Ovary (tissue), 3 donors: ENCODE data around the gene PTPRN2.

ENCODE experiments used
- EP300 ChIP-seq: sonication (generic); formaldehyde crosslinking; IDR thresholded peaks from one replicate; pipeline ENCODE4 v1.6.1; 2017; ENCODE audit warnings: antibody characterized with exemption
- TF ChIP-seq, protein P1 (sequence below), 3 donors: fragments of 450-650 bp in 2 of 3; fragments of 200-600 bp in 1 of 3; IDR thresholded peaks; one replicate each; pipeline versions ENCODE4 v1.5.1 to v1.8.0; 2016 to 2022; ENCODE audit warnings: antibody characterized with exemption in 3 of 3, mild to moderate bottlenecking in 1 of 3
- donor health status: DM: no; HTN: no; CAD: no.

DNA sequence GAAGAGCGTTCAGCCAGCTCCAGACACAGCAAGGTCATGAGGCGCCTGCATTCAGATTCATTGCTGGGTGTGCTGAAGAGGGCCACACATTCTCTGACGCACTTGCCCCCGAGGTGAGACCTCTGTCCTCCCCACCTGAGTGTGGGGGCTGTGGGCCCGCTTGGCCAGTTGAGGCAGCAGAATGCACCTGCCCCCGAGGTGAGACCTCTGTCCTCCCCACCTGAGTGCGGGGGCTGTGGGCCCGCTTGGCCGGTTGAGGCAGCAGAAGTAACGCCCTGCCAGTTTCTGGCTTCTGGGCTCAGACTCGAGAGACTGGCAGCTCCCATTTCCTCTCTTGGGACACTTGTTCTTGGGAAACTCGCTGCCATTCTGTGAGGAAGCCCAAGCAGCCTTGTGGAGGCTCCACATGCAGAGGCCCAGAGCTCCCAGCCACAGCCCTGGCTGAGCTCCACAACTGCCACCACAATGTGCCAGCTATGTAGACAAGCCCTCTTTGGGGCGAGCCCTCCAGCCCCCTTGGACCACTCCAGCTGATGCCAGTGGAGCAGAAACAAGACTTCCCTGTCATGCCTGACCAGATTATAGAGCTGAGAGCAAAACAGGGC is 816.8 kb downstream of the PTPRN2 start:
- TF ChIP-seq EP300: no peak
- TF ChIP-seq, protein P1, sequence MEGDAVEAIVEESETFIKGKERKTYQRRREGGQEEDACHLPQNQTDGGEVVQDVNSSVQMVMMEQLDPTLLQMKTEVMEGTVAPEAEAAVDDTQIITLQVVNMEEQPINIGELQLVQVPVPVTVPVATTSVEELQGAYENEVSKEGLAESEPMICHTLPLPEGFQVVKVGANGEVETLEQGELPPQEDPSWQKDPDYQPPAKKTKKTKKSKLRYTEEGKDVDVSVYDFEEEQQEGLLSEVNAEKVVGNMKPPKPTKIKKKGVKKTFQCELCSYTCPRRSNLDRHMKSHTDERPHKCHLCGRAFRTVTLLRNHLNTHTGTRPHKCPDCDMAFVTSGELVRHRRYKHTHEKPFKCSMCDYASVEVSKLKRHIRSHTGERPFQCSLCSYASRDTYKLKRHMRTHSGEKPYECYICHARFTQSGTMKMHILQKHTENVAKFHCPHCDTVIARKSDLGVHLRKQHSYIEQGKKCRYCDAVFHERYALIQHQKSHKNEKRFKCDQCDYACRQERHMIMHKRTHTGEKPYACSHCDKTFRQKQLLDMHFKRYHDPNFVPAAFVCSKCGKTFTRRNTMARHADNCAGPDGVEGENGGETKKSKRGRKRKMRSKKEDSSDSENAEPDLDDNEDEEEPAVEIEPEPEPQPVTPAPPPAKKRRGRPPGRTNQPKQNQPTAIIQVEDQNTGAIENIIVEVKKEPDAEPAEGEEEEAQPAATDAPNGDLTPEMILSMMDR (IDR thresholded peaks at IDR 0.05): no peak
